Sciatic nerve (tissue), 2 donors: ENCODE measurements around the gene HSPB3. TPM values are rescaled to one million over a fixed set of nuclear protein-coding genes. Genes with fewer than 3 reads are reported as not detected.
A peak's percentile ranks its signal among the peaks of the same experiment; 100 is the strongest.
"Not testable (repeated sequence)": the region's sequence is repeated elsewhere in the genome, so short reads cannot be mapped to it uniquely, and the experiment has no call there.

Experiments
- ATAC-seq: fragments of 200-7000 bp; cut with Tn5 transposase; one replicate; pipeline ENCODE4 v1.9.1; 2020; ENCODE audit warnings: mild to moderate bottlenecking, moderate library complexity
- DNase-seq: peaks from one replicate; pipeline ENCODE4 v3.0.0-alpha.2; 2020; ENCODE audit warnings: low spot score
- intact Hi-C: fragments of 100-400 bp; cut with DNase I; formaldehyde crosslinking; loops from one replicate; pipeline ENCODE4 v1.14.2; 2022
- total RNA-seq: library from RNA; stranded (reverse); fragmentation: NEBNext Ultra II Directional; extraction: Animal tissue kit (Norgen Biotek cat#: 25700); gene quantifications from one replicate; pipeline ENCODE4 v1.2.1, GENCODE V29; 2021
- donor health status: DM: no; HTN: no; CAD: no.
- donor health status: DM: no; HTN: no; CAD: no.

HSPB3 gene, protein sequence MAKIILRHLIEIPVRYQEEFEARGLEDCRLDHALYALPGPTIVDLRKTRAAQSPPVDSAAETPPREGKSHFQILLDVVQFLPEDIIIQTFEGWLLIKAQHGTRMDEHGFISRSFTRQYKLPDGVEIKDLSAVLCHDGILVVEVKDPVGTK
- total RNA-seq: not detected

DNA sequence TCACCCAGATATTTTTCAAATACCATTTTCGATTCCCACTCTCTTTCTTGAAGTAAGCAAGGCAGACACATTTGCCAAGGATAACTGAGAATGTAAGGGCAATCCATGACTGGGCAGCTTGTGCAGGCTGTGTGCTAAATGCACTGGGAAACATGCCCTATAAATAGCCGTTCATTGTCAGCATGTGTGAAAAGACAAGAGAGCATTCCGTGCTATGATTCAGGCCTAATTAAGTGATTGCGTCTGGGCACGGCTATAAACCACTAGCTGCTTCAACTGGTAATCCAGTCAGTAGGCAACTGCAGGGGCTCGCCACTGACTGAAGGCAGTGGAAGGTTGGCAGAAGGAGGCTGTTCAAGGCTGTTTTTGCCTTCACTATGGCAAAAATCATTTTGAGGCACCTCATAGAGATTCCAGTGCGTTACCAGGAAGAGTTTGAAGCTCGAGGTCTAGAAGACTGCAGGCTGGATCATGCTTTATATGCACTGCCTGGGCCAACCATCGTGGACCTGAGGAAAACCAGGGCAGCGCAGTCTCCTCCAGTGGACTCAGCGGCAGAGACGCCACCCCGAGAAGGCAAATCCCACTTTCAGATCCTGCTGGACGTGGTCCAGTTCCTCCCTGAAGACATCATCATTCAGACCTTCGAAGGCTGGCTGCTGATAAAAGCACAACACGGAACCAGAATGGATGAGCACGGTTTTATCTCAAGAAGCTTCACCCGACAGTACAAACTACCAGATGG lies at the start of gene HSPB3:
Gene HSPB3 (plus strand): TSS at position 287 of the 745 bp plus-strand sequence. CDS start 91 bp downstream, at position 378.
- intact Hi-C loops: loop anchor here (10.0 kb wide), 1 partner anchor 811 kb away; no protein-coding TSS in a partner anchor
- DNase-seq (no peak), ATAC-seq (peak; percentile 28)

DNA sequence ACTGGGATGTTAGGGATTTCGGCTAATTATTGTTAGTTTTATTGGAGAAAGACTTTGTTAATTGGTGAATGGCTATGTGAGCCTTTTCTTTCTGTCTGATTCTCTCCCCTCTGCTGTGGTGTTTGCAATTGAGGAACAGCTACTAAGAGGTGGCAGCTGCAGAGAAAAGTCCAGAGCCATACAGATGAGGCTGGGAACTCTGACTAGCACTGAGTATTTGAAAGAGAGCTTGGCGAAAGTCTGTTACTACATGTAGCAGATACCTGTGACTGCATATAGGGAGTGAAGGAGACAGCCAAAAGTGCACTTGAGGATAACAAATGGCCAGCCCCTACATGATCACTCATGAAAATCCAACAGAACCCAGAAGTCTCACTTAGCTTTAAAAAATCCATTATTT lies 44.3 kb upstream of the HSPB3 start:
- intact Hi-C loops: loop anchor here (10.0 kb wide), 1 partner anchor 166 kb away; no protein-coding TSS in a partner anchor
- ATAC-seq: no peak

DNA sequence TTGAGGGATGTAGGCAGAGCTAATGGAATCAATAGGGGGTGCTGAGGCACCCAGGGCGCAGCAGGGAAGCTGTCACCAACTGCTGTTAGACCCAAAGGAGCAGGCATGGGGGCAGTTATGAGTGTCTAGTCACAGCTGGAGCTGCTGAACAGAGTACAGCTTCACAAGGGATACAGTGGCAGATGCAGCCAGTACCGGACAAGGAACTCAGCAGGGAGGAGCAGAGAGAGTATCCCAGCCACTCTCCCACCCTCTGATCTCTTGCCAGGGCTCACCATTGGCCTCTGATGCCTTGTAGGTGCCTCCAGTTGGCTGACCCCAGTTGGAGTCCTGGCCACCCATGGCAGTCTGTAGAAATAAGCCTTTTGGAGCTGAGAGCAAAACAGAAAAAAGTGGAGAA lies 42.6 kb upstream of the HSPB3 start:
- intact Hi-C loops: loop anchor here (10.0 kb wide), 1 partner anchor 168 kb away; no protein-coding TSS in a partner anchor

More for the DNA sequence above, 44.3 kb upstream of the HSPB3 start:
- no peak for DNase-seq

DNA sequence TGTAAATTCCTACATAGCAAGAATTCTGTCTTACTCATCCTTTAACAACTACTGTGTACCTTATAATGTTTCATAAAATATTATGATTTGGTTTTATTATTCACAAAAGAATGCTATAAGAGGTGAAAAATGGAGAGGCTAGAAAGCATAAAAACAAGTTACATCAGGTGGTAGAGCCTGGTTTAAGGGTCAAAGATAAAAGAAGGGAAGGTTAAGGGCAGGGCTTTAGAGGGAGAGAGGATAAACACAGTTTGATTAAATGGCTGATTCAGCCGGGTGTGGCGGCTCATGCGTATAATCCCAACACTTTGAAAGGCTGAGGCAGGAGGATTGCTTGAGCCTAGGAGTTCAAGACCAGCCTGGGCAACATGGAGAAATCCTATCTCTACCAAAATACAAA lies 40.4 kb upstream of the HSPB3 start:
- no peak for ATAC-seq
- no peak for DNase-seq
- intact Hi-C loops: loop anchor here (10.0 kb wide), 1 partner anchor 170 kb away; no protein-coding TSS in a partner anchor

More for the DNA sequence above, 42.6 kb upstream of the HSPB3 start:
- DNase-seq (no peak), ATAC-seq (no peak)

DNA sequence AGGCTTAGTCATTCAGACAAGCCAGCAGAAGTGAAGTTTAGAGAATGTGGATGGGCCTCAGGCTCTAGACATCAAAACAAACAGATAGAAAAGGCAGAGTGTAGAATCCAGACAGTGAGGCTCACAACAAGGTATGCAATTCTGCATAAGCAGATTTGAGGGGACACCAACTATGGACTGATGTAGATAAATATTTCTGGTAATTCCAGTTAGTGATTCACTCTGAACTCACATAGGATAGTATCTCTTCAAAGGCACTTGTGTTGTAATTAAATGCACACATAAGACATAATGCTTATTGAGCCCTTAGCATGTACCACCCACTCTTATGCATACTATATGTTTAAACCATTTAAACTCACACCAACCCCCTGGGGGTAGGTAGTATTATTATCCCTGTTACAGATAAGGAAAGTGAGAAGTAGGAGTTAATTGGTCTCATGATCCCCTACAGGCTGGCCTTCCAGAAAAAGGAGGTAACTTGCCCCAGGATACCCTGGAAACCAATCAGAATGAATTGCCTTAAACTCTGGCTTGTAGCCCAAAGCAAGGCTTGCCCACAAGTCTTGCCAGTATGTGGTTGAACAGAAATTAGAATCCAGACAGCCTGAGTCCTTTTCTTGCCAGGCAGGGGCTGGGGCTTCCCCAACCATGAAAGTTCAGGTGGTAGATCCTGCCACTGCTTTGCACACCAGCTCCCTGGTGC lies 39.5 kb upstream of the HSPB3 start:
- intact Hi-C loops: loop anchor here (10.0 kb wide), 1 partner anchor 171 kb away; no protein-coding TSS in a partner anchor
- no peak for ATAC-seq
- DNase-seq: no peak

DNA sequence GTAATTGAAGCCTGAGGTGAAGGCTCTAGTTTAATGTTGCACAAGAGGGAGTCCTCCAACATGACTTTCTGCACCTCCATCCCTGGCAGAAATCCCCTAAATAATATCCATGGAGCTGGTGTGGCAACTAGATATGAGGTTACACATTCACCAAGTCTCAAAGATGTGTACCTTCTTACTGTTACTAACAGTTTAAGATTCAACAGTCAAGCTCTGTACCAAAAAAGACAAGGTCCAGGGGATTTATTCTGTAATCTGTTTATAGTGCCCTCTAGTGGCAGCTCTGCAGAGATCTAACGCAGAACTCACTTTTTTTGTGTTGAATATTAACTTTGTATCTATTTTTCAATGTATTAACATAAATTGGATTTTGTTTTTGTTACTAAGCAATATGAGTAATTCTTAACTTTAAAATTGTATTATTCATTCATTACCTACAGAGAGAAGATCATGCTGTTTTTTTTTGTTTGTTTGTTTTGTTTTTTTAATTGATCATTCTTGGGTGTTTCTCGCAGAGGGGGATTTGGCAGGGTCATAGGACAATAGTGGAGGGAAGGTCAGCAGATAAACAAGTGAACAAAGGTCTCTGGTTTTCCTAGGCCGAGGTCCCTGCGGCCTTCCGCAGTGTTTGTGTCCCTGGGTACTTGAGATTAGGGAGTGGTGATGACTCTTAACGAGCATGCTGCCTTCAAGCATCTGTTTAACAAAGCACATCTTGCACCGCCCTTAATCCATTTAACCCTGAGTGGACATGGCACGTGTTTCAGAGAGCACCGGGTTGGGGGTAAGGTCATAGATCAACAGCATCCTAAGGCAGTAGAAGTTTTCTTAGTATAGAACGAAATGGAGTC lies 35.7 kb upstream of the HSPB3 start:
- DNase-seq: not testable (repeated sequence)
- peak; percentile 76 for ATAC-seq
- intact Hi-C loops: loop anchor here (10.0 kb wide), 1 partner anchor 175 kb away; no protein-coding TSS in a partner anchor

DNA sequence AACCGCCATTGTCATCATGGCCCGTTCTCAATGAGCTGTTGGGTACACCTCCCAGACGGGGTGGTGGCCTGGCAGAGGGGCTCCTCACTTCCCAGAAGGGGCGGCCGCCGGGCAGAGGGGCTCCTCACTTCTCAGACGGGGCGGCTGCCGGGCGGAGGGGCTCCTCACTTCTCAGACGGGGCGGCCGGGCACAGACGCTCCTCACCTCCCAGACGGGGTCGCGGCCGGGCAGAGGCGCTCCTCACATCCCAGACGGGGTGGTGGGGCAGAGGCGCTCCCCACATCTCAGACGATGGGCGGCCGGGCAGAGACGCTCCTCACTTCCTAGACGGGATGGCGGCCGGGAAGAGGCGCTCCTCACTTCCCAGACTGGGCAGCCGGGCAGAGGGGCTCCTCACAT lies 35.0 kb upstream of the HSPB3 start:
- intact Hi-C loops, DNase-seq: not testable (repeated sequence)

DNA sequence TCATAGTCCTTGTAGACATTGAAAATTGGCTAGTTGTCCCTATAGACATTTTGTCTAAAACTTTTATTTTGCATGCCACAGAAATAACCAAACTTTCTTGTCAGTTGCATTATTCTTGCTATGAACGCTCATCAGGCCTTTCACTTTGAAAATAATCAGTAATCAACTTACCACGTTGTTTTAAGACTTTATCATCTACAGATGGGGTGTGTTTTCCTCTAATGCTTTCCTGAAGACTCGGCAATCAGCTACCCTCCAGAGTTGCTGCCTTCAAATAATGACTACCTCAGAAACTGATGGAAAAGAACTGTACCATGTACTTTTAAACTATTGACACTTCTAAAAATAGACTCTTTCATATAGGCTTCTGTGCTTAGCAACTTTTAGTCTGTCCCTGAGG lies 33.5 kb upstream of the HSPB3 start:
- no peak for ATAC-seq
- intact Hi-C loops: no loop called here
- no peak for DNase-seq

More for the DNA sequence above, 35.0 kb upstream of the HSPB3 start:
- ATAC-seq: not testable (repeated sequence)

DNA sequence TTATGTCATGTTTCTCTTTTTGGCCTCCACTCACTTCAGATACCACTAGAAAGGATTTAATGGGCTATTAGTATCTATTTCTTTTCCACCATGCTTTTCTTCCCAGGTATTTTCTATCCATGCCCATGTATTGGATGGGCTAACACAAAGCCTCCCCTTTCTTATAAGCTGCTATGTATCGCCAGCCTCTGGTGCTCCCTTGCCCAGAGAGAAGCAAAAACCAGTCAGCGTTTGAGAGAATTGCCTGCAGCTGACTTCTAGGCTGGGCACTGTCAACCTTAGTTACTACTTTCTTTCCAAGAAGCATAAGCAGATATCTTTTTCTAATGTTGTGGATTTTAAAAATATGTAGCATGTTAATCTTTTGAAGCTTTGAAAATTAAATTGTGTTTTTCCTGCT lies 30.2 kb upstream of the HSPB3 start:
- no peak for DNase-seq
- no peak for ATAC-seq
- intact Hi-C loops: no loop called here

DNA sequence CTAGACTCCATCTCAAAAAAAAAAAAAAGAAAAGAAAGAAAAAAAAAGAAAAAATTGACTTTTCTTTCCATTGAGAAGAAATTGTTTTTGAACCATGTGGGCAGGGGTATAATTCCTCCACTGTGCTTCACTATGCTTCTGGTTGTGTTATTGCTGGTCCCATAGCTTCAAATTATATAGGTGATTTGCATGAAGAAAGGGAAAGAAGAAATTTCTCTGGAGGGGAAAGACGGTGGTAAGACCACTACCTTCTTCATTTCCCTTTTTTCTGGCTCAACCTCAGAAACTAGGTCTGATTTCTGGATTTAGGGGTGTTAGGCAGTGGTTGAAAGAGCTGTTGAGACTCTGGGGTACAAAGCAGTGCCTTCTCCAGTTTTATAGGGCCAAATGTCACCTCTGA lies 29.3 kb upstream of the HSPB3 start:
- intact Hi-C loops: no loop called here
- no peak for ATAC-seq
- DNase-seq: no peak

DNA sequence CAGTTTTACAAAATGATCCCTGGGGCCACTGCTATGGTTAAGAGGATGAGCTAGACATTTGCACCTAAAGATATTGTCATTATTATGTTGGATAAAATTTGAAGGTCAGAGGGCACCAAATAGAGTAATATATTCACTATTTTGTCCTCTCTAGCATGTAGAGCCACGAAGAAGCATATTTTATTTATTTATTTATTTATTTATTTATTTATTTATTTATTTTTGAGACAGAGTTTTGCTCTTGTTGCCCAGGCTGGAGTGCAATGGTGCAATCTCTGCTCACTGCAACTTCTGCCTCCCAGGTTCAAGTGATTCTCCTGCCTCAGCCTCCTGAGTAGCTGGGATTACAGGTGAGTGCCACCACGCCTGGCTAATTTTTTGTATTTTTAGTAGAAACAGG lies 20.8 kb upstream of the HSPB3 start:
- intact Hi-C loops, ATAC-seq, DNase-seq: not testable (repeated sequence)

DNA sequence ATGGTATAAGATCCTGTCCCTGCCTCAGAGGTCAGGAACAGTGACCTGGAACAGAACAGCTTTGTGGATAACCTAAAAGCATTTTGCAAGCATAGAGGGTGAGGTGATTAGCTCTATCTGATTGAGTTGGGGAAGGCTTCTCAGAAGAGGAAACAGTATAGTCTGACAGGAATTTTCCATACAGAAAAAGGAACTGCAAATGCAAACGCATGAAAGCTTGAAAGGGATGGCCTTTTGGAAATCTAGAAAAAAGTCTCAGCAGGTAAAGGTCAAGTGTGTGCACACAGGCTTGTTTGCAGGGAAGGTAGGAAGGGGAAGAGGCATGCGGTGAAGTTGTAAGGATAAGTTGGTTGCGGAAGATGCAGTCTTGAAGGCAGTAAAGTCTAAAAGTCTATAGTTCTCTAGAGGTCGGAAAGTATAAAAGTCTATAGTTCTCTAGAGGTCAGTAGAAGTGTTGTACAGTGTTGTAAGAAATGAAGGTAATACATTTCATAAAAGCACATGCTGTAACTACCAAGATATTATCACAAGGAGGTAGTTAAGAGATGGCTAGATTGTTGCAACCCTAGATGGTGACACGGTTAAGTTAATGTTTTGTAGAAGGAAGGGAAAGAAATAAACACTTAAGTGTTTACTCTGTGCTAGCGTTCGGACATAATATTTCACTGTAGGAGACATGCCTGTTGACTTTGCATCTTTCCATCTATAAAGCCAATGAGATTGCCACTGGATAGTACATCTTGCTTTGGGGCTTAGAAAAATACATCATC lies 16.7 kb upstream of the HSPB3 start:
- no peak for ATAC-seq
- no peak for DNase-seq

DNA sequence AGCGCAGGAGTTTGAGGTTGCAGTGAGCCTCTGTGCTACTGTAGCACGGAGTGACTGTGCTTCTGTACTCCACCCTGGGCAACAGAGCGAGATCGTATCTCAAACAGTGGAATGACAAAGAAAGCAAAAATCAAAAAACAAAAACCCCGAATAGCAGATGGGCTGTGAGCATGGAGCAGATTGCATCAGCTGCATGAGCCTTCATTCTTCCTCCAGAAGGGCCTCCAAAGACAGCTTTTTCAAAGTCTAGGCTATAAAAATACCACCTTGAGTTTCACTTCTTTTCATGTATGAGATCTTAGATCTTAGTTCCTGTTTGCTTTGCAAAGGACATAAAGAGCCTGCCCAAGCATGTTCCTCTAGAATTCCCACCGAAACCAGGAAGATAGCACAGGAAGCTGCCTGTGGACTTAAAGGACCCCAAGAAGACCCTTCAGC lies 15.0 kb upstream of the HSPB3 start:
- DNase-seq (no peak), ATAC-seq (no peak)
- intact Hi-C loops: no loop called here

More for the DNA sequence above, 16.7 kb upstream of the HSPB3 start:
- intact Hi-C loops: no loop called here

DNA sequence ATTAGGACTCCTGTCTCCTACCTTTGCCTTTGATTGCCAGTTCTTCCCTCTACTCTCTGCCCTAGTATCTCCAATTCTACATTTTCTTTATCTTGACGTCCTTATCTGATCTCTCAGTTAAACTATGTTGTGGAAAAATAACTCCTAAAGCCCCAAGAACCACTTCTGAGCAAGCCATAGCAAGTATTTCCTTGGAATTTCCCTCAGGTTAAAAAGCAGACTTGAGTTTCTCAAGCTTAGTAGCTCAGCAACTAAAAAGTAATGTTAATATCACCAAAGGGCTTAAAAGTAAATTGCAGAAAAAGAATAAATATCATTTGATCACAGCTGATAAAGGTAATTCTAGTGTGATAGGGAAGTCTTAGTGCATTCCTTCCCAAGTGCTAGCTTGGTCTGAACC lies 13.2 kb upstream of the HSPB3 start:
- ATAC-seq (no peak), DNase-seq (no peak)
- intact Hi-C loops: no loop called here

DNA sequence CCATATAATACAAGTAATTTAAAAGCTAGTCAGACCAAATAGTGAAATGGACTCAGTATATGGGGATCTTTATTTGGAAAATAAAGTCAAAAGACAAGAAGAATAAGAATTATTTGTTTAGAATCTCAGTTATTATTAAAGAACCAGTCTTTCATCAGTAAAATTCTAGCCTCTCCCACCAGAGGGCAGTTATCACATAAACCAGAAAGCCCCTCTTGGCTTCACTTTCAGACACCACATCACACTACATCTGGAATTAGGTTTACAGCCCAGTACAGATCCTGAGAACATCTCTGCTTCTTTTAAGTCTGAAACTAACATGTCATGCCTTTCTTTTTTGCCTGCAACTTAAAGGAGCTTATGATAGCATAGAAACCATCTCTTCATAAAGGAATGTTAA lies 12.2 kb upstream of the HSPB3 start:
- ATAC-seq: no peak
- intact Hi-C loops: no loop called here
- no peak for DNase-seq

DNA sequence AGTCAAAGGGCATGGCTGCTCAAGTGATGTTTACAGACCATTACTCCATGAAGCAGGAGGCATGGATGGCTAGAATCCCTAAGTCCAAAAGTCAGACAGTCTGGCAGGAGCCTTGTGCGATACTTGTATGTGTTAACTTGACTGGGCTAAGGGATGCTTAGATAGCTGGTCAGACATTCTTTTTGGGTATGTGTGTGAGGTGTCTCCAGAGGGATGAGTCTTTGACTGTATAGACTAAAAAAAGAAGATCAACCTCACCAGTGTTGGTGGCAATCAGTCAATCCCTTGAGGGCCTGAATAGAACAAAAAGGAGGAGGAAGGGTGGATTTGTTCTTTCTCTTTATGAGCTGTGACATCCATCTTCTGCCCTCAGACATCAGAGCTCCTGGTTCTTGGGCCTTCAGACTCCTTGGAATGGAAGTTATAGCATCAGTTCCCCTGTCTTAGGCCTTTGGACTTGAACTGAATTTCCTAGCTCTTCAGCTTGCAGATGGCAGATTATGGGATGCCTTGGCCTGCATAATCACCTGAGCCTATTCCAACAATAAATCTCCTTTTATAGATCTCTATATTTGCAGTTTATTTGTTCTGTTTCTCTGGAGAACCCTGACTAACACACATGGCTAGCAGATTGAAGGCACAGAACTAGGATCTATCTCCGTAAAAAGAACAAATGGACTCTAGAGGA lies 9.7 kb upstream of the HSPB3 start:
- intact Hi-C loops: no loop called here
- ATAC-seq (no peak), DNase-seq (no peak)

DNA sequence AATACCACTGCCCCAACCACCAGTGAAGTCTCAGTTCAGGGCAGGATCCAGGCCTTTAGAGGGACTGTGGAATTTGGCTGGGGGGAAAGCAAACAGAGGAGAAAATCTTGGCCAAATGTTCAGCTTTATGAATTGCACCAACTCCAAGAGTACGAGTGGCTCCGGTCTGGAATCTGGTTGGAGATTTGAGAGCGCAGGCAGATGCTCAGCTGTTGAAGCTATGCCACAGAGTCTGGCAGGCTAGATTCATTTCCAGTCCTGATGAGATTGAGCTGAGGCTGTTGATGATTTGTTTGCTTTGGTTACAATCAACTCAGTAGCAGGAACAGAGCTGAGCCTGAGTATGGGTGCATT lies 9.1 kb upstream of the HSPB3 start:
- DNase-seq (no peak), ATAC-seq (peak; percentile 71)
- intact Hi-C loops: no loop called here
